Measurements from ENCODE around the gene NEO1. TPM values are rescaled to one million over a fixed set of nuclear protein-coding genes. Genes with fewer than 3 reads are reported as not detected.

Gene NEO1
- total and polyA plus RNA-seq, 9 of the 15 experiments (the other 6 are each of a cell fraction or from before 2014, with no cell fraction given), result 0.08 to 1.7 (median 0.48) TPM

DNA sequence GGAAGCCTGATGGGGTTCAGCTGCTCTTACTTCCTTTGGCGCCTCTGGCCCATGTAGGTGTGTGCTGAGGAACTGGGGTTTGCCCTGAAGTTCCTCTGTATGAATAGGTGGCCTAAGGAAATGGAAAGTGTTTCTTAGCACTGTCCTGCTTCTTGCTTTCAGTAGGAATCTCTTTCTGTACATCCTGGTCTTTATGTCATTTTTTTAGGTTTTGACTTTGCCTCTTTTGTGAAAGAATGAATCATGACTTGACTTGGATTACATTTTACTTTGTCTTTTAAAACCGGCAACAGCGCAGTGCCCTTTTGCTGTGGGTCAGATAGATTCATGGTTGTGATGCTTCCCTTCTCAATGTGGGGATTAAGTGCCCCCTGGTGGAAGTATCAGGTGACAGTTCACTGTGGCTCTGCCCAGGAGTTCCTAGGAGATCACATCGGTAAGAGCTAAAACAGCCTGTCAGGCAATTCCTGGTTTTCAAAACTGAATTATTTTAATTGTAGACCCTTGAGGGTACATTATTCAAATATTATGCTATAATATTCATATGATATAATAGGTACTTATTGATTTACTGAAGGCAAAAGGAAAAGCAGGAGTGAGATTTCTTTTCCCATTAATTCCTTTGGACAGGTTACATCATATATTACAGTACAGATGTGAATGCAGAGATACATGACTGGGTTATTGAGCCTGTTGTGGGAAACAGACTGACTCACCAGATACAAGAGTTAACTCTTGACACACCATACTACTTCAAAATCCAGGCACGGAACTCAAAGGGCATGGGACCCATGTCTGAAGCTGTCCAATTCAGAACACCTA is 221.1 kb downstream of the NEO1 start (continued):
- TF ChIP-seq SMC3 (conservative IDR thresholded peaks at IDR 0.05; ENCODE audit: insufficient read depth, low read depth, low read length) (peak; percentile 61; the same call in 1 of the 2 replicates), HINFP (tag; conservative IDR thresholded peaks at IDR 0.05; ENCODE audit: low read depth) (no peak), CC2D1A (IDR thresholded peaks at IDR 0.05) (no peak), CBFB (CRISPR knock-in tag; IDR thresholded peaks at IDR 0.05) (no peak), KLF16 (IDR thresholded peaks at IDR 0.05) (0 out of 2 replicates have a peak, but pooled peaks have one; percentile 4), PBX2 (CRISPR knock-in tag; IDR thresholded peaks at IDR 0.05; ENCODE audit: low read depth) (no peak), PBX2 (tag; conservative IDR thresholded peaks at IDR 0.05; ENCODE audit: low read depth) (0 out of 2 replicates have a peak, but pooled peaks have one; percentile 17), HIVEP1 (CRISPR knock-in tag; IDR thresholded peaks at IDR 0.05) (no peak)
- TF ChIP-seq, protein P1, sequence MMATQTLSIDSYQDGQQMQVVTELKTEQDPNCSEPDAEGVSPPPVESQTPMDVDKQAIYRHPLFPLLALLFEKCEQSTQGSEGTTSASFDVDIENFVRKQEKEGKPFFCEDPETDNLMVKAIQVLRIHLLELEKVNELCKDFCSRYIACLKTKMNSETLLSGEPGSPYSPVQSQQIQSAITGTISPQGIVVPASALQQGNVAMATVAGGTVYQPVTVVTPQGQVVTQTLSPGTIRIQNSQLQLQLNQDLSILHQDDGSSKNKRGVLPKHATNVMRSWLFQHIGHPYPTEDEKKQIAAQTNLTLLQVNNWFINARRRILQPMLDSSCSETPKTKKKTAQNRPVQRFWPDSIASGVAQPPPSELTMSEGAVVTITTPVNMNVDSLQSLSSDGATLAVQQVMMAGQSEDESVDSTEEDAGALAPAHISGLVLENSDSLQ (IDR thresholded peaks at IDR 0.05), result peak; percentile 11; the same call in 1 of the 2 replicates
- TF ChIP-seq, protein P2, sequence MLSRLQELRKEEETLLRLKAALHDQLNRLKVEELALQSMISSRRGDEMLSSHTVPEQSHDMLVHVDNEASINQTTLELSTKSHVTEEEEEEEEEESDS (CRISPR knock-in tag; IDR thresholded peaks at IDR 0.05), result no peak
- TF ChIP-seq, protein P3, sequence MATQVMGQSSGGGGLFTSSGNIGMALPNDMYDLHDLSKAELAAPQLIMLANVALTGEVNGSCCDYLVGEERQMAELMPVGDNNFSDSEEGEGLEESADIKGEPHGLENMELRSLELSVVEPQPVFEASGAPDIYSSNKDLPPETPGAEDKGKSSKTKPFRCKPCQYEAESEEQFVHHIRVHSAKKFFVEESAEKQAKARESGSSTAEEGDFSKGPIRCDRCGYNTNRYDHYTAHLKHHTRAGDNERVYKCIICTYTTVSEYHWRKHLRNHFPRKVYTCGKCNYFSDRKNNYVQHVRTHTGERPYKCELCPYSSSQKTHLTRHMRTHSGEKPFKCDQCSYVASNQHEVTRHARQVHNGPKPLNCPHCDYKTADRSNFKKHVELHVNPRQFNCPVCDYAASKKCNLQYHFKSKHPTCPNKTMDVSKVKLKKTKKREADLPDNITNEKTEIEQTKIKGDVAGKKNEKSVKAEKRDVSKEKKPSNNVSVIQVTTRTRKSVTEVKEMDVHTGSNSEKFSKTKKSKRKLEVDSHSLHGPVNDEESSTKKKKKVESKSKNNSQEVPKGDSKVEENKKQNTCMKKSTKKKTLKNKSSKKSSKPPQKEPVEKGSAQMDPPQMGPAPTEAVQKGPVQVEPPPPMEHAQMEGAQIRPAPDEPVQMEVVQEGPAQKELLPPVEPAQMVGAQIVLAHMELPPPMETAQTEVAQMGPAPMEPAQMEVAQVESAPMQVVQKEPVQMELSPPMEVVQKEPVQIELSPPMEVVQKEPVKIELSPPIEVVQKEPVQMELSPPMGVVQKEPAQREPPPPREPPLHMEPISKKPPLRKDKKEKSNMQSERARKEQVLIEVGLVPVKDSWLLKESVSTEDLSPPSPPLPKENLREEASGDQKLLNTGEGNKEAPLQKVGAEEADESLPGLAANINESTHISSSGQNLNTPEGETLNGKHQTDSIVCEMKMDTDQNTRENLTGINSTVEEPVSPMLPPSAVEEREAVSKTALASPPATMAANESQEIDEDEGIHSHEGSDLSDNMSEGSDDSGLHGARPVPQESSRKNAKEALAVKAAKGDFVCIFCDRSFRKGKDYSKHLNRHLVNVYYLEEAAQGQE (IDR thresholded peaks at IDR 0.05; ENCODE audit: borderline replicate concordance), result peak; percentile 49; the same call in 1 of the 2 replicates
- TF ChIP-seq, protein P3 (CRISPR knock-in tag; IDR thresholded peaks at IDR 0.05; ENCODE audit: low read depth), result no peak
